GM19397 (cell line): ENCODE data around the gene AP1S3.
"Not testable (repeated sequence)": the region's sequence is repeated elsewhere in the genome, so short reads cannot be mapped to it uniquely, and the experiment has no call there.

Experiments used
- ATAC-seq: cut with Tn5 transposase; IDR thresholded peaks from one replicate; pipeline ENCODE4 v1.9.1; 2021; ENCODE audit warnings: mild to moderate bottlenecking, moderate library complexity; ENCODE audit not compliant: unreplicated experiment

The AP1S3 gene

DNA sequence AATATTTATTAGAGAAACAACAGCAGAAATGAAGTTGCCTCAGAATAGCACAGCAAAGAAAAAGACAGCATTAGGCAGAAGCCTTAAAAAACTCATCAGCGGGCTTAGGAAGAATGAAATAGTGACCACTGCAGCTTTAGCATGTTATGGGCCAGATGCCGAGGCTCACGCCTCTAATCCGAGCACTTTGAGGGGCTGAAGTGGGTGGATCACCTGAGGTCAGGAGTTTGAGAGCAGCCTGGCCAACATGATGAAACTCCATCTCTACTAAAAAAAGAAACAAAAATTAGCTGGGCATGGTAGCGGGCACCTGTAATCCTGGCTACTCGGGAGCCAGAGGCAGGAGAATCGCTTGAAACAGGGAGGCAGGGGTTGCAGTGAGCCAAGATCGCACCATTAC, 32.4 kb downstream of the AP1S3 start:
- ATAC-seq: no peak

DNA sequence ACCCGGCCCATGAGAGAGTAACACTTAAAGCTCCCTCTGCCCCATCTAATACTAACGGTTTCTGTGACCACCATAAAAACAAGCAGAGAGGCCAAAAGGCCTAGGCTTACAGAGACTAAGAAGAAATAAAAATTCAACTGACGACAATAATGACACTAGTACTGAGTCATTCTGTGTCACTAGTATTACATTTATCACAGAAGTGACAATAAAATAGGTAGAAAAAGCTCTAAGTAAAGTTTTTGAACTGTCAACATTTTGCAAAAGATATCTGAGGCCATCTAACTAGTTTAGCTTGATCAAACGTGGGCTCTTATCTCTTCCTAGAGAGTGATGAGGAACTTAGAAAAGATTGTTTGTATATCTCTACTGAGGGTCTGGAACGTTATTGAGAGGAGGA, 35.6 kb downstream of the AP1S3 start:
- ATAC-seq: no peak

DNA sequence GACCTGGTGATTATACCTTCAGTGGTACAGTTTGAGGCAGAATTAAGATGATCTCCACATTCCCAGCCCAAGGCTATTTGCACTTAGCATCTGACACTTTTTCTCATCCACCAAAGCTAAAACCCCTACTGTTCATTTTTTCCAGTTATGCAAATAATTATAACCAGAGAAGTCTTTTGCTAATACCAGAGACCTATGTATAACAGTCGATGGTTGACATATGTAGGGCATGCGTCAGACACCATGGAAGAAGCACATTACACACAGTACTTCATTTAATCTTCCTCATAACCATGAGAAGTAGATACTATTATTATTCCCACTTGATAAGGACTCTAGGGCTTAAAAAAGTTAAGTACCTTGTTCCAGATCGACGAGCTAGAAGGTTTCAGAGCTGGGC, 36.5 kb downstream of the AP1S3 start:
- no peak for ATAC-seq

DNA sequence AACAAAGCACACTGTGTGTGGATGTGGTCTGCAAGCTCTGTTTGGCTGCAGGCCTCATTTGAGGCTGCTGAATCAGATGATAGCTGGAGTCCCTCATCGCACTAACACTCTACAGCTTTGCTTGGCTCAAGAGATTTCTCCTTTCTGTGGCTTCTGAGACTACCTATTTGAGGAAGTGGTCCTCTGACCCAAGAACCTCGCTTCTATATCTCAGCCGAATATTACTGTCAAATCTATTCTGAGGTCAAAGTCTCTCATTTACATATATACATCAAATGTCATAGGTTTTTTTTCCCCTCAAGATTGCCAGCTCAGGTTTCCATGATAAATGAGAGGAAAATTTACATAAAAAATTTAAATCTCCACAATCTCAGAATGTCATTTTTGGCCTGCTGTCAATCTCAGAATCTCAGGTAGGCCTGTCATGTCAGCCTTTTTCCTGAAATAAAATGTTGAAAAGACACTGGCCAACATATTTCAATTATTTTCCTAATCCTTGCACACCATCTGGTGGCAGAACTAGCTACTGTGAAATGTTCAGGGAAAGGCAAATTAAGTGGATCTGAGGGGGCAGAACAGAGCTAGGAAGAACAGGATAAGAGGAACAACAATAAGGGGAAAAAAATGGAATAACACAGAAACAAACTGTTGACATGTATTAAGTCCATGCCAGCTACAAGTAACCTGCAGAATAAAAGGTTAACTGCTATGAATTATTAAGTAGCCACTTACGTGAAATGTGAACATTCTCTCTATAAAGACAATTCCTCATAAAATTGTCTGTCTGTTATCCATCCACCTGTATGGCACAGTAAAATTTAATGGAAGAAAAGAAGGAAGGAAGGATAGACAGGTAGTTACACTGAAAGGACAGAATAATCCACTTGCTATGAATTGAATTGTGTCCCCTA, 39.3 kb downstream of the AP1S3 start:
- ATAC-seq: peak; percentile 97

DNA sequence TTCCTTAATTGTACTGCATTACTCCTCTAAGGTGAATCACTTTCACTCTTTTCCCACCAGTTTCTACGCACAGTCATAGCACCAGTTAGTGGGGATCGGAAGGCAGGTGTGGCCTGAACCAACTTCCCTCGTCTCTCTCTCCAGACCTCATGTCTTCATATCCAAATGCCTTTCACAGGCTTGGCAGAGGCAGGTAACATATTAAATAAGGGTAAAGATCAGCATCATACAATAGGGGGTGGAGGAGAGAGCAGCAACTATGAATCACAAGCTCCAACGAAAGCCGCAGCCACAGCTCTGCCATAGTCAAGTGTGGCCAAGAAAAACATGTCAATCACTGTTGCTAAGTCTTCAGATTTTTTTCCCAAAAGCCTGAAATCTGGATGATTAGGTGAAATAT, 40.3 kb downstream of the AP1S3 start:
- no peak for ATAC-seq

DNA sequence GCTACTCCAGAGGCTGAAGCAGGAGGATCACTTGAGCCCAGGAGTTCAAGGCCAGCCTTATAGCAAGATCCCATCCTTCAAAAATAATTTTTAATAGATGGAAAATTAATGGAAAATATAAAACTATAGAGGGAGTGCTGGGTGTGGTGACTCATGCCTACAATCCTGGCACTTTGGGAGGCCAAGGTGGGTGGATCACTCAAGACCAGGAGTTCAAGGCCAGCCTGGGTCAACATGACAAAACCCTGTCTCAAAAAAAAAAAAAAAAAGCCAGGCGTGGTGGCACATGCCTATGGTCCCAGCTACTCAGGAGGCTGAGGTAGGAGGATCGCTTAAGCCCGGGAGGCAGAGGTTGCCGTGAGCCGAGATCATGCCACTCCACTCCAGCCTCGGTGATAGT, 48.0 kb downstream of the AP1S3 start:
- no peak for ATAC-seq

DNA sequence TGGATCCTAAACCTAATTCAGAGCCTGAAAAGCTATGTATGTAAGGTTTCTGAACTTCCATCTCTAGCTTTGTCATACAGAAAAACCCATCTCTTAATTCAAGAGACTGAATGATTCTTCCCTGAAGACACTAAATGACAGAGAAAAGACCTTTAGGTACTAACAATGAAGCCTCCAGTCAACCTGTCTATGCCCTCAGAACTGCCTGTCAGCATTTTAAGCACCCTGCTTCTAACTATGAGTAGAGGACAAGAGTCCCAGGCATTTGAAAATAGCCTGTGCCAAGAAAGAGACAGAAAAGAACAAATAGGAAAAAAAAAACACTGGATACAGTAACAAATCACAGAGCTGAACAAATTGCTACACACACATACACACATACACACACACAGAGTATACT, 48.6 kb downstream of the AP1S3 start:
- ATAC-seq: no peak

DNA sequence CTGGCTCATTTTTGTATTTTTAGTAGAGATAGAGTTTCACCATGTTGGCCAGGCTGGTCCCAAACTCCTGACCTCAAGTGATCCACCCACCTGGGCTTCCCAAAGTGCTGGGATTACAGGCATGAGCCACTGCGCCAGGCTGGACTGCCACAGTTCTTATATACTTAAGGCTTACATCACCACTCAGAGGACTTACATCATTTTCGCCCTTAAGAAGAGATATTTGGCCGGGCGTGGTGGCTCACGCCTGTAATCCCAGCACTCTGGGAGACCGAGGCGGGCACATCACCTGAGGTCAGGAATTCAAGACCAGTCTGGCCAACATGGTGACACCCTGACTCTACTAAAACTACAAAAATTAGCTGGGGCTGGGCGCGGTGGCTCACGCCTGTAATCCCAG, 49.3 kb downstream of the AP1S3 start:
- ATAC-seq: not testable (repeated sequence)

DNA sequence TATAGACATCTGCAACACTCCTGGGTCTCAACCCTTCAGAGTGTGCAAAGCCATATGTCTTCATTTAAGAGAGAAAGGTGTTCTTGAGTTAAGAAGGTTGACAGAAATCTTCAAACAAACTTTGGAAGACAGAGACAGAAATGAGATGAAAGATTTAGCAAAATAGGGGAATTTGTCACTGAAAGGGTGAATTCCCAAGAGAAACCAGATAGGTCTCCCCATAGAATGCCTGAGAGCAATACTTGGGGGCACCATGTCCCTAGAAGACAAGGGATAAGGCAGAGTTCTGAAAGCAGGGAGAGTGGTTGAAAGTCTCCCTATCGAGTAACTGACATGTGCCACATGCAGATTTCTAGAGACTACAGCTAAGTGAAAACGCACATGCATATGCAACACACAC, 50.0 kb downstream of the AP1S3 start:
- no peak for ATAC-seq

DNA sequence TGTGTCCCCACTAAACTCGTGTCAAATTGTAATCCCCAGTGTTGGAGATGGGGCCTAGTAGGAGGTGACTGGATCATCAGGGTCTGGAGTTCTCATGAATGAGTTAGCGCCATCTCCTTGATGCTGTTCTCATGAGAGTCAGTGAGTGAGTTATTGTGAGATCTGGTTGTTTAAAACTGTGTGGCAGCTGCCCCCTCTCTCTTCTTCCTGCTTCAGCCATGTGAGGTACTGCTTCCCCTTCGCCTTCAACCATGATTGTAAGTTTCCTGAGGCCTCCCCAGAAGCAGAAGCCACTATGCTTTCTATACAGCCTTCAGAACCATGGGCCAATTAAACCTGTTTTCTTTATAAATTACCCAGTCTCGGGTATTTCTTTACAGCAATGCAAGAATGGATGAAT, 50.4 kb downstream of the AP1S3 start:
- no peak for ATAC-seq

DNA sequence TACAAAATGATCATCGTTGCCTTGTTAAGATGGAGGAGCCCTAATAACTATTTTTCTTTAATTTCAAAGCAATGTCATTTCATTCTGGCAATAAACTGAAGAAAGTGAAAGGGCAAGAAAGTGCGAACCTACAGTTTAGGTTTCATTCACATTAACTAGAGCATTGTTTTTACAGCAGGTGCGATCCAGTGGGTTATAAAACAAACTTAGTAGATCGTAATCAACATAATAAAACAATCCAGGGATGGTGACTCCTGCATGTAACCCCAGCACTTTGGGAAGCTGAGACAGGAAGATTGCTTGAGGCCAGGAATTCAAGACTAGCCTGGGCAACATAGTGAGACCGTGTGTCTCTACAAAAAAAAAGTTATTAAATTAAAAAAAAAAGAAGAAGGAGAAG, 51.1 kb downstream of the AP1S3 start:
- ATAC-seq: no peak

DNA sequence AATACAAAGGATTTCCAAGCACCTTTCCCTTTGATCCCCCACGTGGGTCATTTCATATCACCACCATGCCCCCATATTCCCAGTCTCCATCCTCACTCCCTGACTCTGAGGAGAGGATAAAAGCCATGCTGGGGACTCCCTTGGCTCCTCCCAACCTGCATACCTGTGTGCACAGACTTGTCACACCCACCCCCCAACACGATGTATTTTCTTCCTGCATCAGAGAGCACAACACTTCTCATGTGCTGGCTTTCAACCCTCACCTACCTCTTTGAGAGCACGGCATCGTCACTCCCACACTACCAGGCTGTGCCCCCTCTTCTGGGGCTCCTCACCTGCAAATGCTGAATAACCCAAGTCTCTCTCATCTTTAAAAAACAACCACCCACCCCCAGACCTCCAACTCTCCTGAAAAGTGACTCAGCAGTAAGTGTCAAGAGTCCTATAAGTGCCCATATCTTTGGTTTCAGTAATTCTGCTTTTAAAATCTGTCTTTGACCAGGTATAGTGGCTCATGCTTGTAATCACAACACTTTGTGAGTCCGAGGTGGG, 53.1 kb downstream of the AP1S3 start:
- ATAC-seq: no peak

DNA sequence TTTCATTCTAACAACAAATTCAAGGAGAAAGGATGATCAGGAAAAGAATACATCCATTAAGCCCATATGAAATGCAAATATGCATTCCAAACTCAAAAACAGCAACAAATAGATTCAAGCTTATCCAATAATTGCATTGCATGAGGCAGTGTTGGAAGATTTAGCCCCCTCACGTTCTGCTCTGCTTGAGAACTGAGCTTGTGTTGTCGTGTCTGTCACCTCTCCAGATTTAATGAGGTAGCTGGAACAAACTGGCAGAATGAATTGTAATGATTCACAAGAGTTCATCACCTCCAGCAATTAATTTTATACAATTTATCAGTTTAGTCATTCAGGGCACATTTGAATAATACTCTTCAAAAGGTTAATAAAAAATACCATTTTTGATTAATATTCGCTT, 54.8 kb downstream of the AP1S3 start:
- ATAC-seq: no peak

DNA sequence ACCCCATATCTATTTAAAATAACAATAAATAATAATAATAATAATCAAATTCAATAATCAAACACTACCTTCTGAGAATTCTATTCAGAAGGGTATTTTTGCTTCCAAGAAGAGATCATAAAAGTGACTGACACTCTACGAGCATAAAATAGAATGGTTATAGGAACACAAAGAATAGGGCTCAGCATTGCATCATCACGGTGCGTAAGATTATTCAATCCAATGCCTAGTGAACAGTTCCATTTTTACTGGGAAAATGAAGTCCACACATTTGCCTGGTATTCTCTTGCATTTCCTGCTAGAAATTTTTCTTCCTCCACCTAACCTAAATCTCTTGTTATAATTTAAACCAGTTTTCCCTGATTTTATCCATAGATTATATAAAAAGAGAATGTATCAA, 55.8 kb downstream of the AP1S3 start:
- ATAC-seq: no peak

DNA sequence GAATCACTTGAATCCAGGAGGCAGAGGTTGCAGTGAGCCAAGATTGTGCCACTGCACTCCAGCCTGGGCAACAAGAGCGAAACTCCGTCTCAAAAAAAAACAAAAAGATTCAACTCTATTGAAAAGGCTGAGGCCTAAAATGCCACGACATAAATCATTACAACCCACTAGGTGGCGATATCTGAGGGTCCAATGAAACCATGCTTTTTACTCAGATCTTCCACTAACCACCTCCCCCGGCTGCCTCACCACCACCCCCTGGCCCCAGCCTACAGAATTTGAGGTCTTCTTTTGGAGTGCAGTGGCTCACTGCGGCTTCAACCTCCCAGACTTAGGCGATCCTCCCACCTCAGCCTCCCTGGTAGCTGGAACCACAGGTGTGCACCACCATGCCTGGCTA, 57.5 kb downstream of the AP1S3 start:
- ATAC-seq: no peak

DNA sequence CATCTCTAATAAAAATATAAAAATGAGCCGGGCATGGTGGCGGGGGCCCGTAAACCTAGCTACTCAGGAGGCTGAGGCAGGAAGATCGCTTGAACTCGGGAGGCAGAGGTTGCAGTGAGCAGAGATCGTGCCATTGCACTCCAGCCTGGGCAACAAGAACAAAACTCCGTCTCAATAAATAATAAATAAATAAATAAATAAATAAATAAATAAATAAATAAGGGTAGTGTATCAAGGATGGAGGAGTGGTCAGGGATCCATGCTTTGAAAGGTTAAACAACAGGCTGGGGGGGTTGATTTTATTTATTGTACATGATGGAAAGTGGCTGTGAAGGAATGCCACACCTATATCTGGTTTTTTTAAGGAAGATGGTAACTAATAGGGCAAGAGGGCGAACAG, 63.2 kb downstream of the AP1S3 start:
- ATAC-seq: no peak

DNA sequence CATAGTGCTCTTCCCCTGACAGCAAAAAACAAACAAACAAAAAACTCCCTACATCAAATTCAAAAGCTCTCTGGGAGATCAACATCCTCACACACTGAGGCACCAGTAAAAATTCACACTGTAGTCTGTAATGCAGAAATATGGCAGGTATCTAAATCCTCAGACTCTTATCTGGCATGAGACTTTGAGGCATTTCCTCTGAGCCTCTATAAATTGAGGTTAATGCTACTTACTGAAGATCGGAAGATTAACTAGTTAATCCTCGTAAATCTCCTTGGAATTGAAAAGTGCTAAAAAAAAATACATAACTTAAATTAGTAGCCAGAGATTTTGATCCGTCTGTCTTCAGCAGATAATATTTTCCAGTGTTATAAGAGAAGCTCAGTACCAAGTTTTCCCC, 65.0 kb downstream of the AP1S3 start:
- no peak for ATAC-seq

DNA sequence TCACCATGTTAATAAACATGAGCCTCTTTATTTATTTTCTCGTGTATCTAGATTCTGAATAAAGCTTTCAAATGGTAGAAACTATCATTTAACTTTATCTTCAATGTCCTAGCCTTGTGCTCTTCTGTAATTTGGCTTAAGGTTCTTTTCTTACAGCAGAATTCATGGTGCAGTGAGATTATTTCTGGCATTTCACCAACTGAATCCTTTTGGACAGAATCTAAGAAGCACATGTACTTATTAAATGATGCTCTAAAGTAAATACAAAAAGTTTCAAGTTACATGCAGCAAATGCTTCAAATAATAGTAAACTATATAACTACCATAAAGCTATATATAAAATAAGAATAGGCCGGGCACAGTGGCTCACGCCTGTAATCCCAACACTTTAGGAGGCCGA, 65.9 kb downstream of the AP1S3 start:
- ATAC-seq: no peak

DNA sequence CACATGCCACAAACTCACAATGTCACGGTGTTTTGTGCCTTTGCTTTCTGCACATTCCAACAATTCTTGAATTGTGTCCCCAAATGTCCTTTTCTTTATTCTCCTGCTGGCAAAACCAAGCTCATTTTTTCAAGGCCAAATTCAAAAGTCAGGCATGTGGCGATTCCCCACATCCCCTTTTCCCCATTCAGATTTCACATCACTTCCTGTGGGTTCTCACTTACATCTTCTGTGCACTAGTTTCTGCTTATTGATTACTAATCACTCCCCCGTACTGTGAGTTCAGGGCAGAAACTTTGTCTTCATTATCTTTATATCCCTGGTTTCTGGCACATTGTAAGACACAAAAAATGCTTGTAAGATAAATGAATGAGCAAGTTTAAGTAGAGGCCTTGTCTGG, 69.2 kb downstream of the AP1S3 start:
- no peak for ATAC-seq

DNA sequence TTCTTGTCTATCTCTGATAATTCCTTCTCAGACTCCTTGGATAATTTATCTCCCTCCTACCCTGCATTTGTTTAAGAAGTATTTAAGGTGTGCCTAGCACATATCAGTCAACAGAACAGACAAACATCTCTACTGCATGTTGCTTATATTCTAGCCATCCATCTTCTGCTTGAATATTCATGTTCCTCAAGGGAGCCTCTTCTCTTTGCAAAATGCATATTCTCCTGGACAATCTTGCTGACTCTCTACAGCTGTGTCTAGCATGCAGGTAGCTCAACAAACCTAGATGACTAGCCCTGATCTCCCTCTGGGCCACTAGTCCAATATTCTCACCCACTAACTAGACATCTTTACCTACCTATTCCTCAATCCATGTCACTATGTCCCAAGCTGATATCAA, 70.0 kb downstream of the AP1S3 start:
- no peak for ATAC-seq

DNA sequence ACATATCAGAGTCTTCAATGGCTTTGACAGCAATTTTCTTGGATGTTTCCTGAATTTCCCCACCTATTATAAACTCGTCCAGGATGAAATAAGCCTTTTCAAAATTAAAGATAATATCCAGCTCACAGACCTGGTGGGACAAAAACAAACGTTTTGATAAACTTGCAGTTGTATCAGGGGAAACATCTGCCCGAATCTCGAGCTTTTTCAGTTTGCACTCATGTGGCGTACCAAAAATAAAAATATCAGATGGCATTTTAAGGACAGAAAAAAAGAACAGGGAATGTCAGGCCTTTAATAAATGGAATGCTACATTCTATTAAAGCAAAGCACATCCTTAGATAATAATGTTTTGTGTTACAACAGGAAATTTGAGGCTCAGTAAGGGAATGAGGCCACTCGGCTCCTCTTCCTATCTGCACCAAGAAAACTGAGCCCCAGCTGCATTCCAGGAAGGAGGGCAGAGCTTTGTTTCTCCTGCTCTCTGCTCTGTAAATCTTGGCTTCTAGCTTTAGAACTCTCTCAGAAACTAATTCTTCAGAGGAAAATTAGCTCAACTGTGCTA, 72.1 kb downstream of the AP1S3 start:
- no peak for ATAC-seq

DNA sequence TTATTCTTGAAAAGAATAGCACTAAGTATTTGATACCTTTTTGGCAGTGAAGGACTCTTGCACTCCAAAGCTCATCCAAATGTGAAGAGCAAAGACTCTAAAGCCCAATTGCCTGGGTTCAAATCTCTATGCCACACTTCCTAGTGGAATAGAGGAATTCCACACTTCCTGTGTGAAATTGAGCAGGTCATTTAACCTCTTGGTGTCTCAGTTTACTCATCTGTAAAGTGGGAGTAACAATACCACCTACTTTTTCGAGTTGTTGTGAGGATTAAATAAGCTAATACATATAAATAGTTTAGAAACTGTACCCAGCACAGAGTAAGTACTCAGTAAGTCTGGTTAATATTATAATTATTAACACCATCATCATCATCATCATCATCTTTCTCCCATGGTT, 72.6 kb downstream of the AP1S3 start:
- no peak for ATAC-seq
